Body of pancreas (tissue), 4 donors: Measurements from ENCODE around the gene S100A13. TPM values are rescaled to one million over a fixed set of nuclear protein-coding genes. Genes with fewer than 3 reads are reported as not detected.
"Not testable (repeated sequence)": the region's sequence is repeated elsewhere in the genome, so short reads cannot be mapped to it uniquely, and the experiment has no call there.

Experiments
- ATAC-seq: fragments of 150-250 bp; one replicate; pipeline ENCODE4 v1.9.1; 2016
- DNase-seq, 4 donors: peaks; one replicate each; pipeline ENCODE4 v3.0.0-alpha.2; 2019
- H3K27ac ChIP-seq, 4 donors: fragments of 200-600 bp; sonication (generic); 1 replicate in 3 of 4; 2 replicates in 1 of 4; pipeline versions ENCODE4 v1.5.1 to v1.6.1; 2016 to 2019; ENCODE audit warnings: mild to moderate bottlenecking in 1 of 4, mixed read lengths in 1 of 4, moderate library complexity in 1 of 4
- H3K27me3 ChIP-seq, 2 donors: fragments of 200-600 bp; sonication (generic); one replicate each; pipeline ENCODE4 v1.6.0; 2016; ENCODE audit warnings: mild to moderate bottlenecking in 1 of 2
- H3K36me3 ChIP-seq, 2 donors: fragments of 200-600 bp; sonication (generic); replicated peaks in 1 of 2; 2 replicates each; pipeline ENCODE4 v1.5.1; 2016; ENCODE audit warnings: low read depth in 2 of 2; ENCODE audit not compliant: insufficient read depth in 1 of 2
- H3K4me1 ChIP-seq: fragments of 200-600 bp; sonication (generic); one replicate; pipeline ENCODE4 v1.6.0; 2016
- H3K4me3 ChIP-seq, 2 donors: fragments of 200-600 bp; sonication (generic); 1 replicate in 1 of 2; 2 replicates in 1 of 2; pipeline ENCODE4 v1.5.1; 2016 to 2019
- H3K9me3 ChIP-seq, 3 donors: fragments of 200-600 bp; sonication (generic); 1 replicate in 2 of 3; 2 replicates in 1 of 3; pipeline ENCODE4 v1.5.1; 2016
- POLR2A ChIP-seq, 3 donors: fragments of 450-650 bp; IDR thresholded peaks; one replicate each; pipeline ENCODE4 v1.6.1; 2016; ENCODE audit warnings: antibody characterized with exemption in 3 of 3, mild to moderate bottlenecking in 2 of 3
- WGBS, 2 donors: methylation state at CpG; one replicate each; pipeline ENCODE4 v1.1.5; 2017; 5-methylcytosine and 5-hydroxymethylcytosine counted together
- intact Hi-C: fragments of 100-400 bp; cut with DNase I; formaldehyde crosslinking; loops from one replicate; pipeline ENCODE4 v1.15.1; 2023
- total RNA-seq, 2 donors: library from RNA; depleted of rRNA; stranded (reverse); fragments of >200 nt; gene quantifications; one replicate each; pipeline ENCODE4 v1.1.0, GENCODE V29; 2016
- TF ChIP-seq, protein P1 (sequence below), 7 experiments: fragments of 450-650 bp in 4 of 7; fragments of 200-600 bp in 3 of 7; sonication (generic) in 3 of 7; IDR thresholded peaks; one replicate each; pipeline ENCODE4 v1.5.1; 2016 to 2019; ENCODE audit warnings: antibody characterized with exemption in 7 of 7

The S100A13 gene
- total RNA-seq, 2 donors from 2014 or later: 65.3 to 88.7 TPM

DNA sequence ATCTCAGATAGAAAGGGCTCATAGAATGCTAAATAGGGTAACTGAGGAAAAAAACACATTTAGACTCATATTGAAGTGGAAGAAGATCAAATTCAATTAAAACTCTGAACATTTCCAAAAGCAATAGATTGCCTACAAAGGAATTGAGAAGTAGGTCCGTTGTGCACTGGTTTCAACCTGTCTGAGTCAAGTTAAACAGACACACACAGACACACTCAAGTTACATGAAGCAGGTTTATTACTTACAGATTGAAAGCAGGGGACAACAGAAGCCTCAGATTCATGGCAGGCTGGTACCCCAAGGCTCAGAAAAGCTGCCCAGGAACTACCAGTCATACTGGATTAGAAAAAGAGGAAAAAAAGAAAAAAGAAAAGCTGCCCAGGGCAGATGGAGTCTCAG, 41.0 kb downstream of the S100A13 start:
- no peak overlapping the region for H3K4me3 ChIP-seq
- H3K27ac ChIP-seq: no peak overlapping the region
- DNase-seq (no peak), ATAC-seq (no peak)
- no peaks in the 10 kb centered on the region for H3K4me1 ChIP-seq
- TF ChIP-seq, protein P1, sequence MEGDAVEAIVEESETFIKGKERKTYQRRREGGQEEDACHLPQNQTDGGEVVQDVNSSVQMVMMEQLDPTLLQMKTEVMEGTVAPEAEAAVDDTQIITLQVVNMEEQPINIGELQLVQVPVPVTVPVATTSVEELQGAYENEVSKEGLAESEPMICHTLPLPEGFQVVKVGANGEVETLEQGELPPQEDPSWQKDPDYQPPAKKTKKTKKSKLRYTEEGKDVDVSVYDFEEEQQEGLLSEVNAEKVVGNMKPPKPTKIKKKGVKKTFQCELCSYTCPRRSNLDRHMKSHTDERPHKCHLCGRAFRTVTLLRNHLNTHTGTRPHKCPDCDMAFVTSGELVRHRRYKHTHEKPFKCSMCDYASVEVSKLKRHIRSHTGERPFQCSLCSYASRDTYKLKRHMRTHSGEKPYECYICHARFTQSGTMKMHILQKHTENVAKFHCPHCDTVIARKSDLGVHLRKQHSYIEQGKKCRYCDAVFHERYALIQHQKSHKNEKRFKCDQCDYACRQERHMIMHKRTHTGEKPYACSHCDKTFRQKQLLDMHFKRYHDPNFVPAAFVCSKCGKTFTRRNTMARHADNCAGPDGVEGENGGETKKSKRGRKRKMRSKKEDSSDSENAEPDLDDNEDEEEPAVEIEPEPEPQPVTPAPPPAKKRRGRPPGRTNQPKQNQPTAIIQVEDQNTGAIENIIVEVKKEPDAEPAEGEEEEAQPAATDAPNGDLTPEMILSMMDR (IDR thresholded peaks at IDR 0.05): no peak
- no peak for TF ChIP-seq POLR2A (IDR thresholded peaks at IDR 0.05)
- H3K36me3 ChIP-seq: no peaks in the 10 kb centered on the region
- H3K9me3 ChIP-seq: no peaks in the 10 kb centered on the region
- 54 to 73% methylated on average over 1 of the region's 1 CpG for WGBS, 2 donors
- no peaks in the 10 kb centered on the region for H3K27me3 ChIP-seq
- intact Hi-C loops: no loop called here

DNA sequence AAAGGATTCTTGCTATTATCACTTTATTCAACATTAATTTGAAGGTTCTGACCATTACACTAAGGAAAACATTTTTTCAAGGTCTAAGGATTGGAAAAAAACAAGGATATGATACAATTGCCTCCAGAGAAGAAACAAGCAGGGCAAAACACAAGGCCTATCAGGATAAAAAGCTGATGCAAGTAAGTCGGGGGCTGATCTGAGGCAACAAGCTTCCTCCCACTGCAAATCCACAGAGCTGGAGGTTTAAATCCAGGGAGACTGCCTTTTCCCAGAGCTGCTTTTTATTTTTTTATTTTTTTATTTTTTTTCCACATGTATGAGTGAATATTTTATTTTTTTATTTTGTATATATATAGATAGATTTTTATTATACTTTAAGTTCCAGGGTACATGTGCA, 42.3 kb downstream of the S100A13 start:
- H3K27me3 ChIP-seq: no peaks in the 10 kb centered on the region
- DNase-seq (no peak), ATAC-seq (no peak)
- H3K9me3 ChIP-seq: no peaks in the 10 kb centered on the region
- H3K4me3 ChIP-seq: no peak overlapping the region
- no peaks in the 10 kb centered on the region for H3K36me3 ChIP-seq
- no peaks in the 10 kb centered on the region for H3K4me1 ChIP-seq
- H3K27ac ChIP-seq: no peak overlapping the region
- intact Hi-C loops: no loop called here
- 81 to 86% methylated on average over 1 of the region's 1 CpG for WGBS, 2 donors
- TF ChIP-seq, protein P1 (IDR thresholded peaks at IDR 0.05): no peak
- no peak for TF ChIP-seq POLR2A (IDR thresholded peaks at IDR 0.05)

DNA sequence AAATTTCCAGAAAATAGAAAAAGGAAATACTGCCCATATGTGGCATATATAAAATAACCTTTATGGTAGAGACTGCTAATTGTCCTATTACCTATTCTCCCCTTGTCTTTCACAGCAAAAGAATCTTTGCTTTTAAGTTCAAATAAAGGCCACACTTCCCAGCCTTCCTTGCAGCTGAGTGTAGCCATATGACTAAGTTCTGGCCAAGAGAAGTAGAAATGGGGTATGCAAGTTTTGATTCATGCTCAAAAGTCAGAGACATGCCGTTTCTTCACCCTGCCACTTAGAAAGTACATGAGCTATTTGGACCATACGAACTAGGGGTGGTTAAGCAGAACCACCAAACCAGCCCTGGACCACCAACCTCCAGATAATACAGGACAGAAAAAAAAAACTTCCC, 43.3 kb downstream of the S100A13 start:
- DNase-seq (no peak), ATAC-seq (no peak)
- Histone ChIP-seq H3K27me3 (no peaks in the 10 kb centered on the region), H3K4me3 (no peak overlapping the region), H3K36me3 (no peaks in the 10 kb centered on the region), H3K27ac (no peak overlapping the region), H3K4me1 (no peaks in the 10 kb centered on the region), H3K9me3 (no peaks in the 10 kb centered on the region)
- no peak for TF ChIP-seq POLR2A (IDR thresholded peaks at IDR 0.05)
- intact Hi-C loops: no loop called here
- WGBS, 2 donors: 70 to 82% methylated on average over 2 of the region's 2 CpGs

DNA sequence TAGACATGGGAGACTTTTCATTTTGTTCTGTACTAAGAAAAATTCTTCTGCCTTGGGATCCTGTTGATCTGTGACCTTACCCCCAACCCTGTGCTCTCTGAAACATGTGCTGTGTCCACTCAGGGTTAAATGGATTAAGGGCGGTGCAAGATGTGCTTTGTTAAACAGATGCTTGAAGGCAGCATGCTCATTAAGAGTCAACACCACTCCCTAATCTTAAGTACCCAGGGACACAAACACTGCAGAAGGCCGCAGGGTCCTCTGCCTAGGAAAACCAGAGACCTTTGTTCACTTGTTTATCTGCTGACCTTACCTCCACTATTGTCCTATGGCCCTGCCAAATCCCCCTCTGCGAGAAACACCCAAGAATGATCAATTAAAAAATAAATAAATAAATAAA, 43.8 kb downstream of the S100A13 start:
- H3K27me3 ChIP-seq, ATAC-seq, H3K36me3 ChIP-seq, H3K27ac ChIP-seq, intact Hi-C loops, H3K9me3 ChIP-seq, H3K4me1 ChIP-seq, H3K4me3 ChIP-seq, DNase-seq: not testable (repeated sequence)
- WGBS, 2 donors: 68 to 88% methylated on average over 2 to 3 of the region's 3 CpGs

DNA sequence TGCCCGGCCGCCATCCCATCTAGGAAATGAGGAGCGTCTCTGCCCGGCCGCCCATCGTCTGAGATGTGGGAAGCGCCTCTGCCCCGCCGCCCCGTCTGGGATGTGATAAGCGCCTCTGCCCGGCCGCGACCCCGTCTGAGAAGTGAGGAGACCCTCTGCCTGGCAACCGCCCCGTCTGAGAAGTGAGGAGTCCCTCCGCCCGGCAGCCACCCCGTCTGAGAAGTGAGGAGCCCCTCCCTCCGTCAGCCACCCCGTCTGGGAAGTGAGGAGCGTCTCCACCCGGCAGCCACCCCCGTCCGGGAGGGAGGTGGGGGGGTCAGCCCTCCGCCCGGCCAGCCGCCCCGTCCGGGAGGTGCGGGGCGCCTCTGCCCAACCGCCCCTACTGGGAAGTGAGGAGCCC, 44.5 kb downstream of the S100A13 start:
- H3K9me3 ChIP-seq, ATAC-seq, intact Hi-C loops, H3K36me3 ChIP-seq, H3K4me3 ChIP-seq, H3K4me1 ChIP-seq, DNase-seq, H3K27me3 ChIP-seq, H3K27ac ChIP-seq: not testable (repeated sequence)
- 87% methylated on average over 13 of the region's 34 CpGs; no CpG with 5 or more reads in 1 of the 2 donors for WGBS, 2 donors

DNA sequence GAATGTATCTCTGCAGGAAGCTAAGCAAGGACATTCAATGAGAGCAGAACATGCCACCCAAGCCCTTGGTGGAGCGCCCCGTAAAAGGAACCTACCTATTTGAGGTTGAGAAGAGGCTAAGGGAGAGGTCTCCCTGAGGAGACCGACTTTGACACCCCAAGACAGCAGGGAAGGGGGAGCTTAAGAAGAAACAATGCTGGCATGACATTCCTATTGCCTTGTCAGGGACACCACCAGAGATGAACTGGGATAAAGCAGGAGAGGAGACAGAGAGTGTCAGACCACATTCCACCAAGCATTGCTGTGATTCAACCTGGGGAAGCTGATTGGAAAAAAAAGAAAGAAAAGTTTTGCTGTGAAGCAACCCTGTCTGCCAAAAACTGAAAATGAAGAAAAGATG, 48.4 kb downstream of the S100A13 start:
- 50 to 79% methylated on average over 1 to 3 of the region's 3 CpGs for WGBS, 2 donors
- Histone ChIP-seq H3K4me1 (no peaks in the 10 kb centered on the region), H3K36me3 (no peaks in the 10 kb centered on the region), H3K9me3 (no peaks in the 10 kb centered on the region), H3K4me3 (no peak overlapping the region), H3K27me3 (no peaks in the 10 kb centered on the region), H3K27ac (no peak overlapping the region)
- intact Hi-C loops: loop anchor here (5.0 kb wide), 1 partner anchor 33 kb away; the partner anchor contains the start of gene S100A16
- ATAC-seq: no peak
- TF ChIP-seq, protein P1 (IDR thresholded peaks at IDR 0.05): no peak
- TF ChIP-seq POLR2A (IDR thresholded peaks at IDR 0.05): no peak
- no peak for DNase-seq
